Mesenchymal stem cell (in vitro differentiated cells and primary cell): ENCODE data around the gene BCKDHB.
A peak's percentile ranks its signal among the peaks of the same experiment; 100 is the strongest.

Experiments
- DNase-seq: peaks from one replicate; pipeline ENCODE4 v3.0.0-alpha.2; 2013
- H2AFZ ChIP-seq: one replicate; pipeline ENCODE4 v1.6.1; 2013; ENCODE audit warnings: low read depth, mild to moderate bottlenecking, control low read depth, inconsistent platforms, low read length, moderate library complexity
- H2AK5ac ChIP-seq: 2 replicates; pipeline ENCODE4 v1.6.1; 2013; ENCODE audit warnings: low read length, moderate library complexity, mild to moderate bottlenecking, inconsistent platforms; ENCODE audit not compliant: severe bottlenecking
- H2BK120ac ChIP-seq: one replicate; pipeline ENCODE4 v1.6.1; 2013; ENCODE audit warnings: low read depth, mild to moderate bottlenecking, inconsistent platforms, low read length, moderate library complexity
- H2BK12ac ChIP-seq, 2 experiments: one replicate each; pipeline ENCODE4 v1.6.1; 2013; ENCODE audit warnings: inconsistent platforms in 2 of 2, low read length in 2 of 2, mild to moderate bottlenecking in 2 of 2, moderate library complexity in 2 of 2, control low read depth in 1 of 2
- H2BK15ac ChIP-seq: one replicate; pipeline ENCODE4 v1.6.1; 2013; ENCODE audit warnings: mild to moderate bottlenecking, low read depth, inconsistent platforms; ENCODE audit not compliant: poor library complexity, severe bottlenecking
- H2BK5ac ChIP-seq: 2 replicates; pipeline ENCODE4 v1.6.1; 2013; ENCODE audit warnings: low read depth, mild to moderate bottlenecking, low read length, control low read depth, inconsistent platforms; ENCODE audit not compliant: poor library complexity, severe bottlenecking
- H3K14ac ChIP-seq, 2 experiments: one replicate each; pipeline ENCODE4 v1.6.1; 2013; ENCODE audit warnings: inconsistent platforms in 2 of 2, low read length in 2 of 2, control low read depth in 1 of 2, mild to moderate bottlenecking in 1 of 2, moderate library complexity in 1 of 2
- H3K18ac ChIP-seq, 2 experiments: one replicate each; pipeline ENCODE4 v1.6.1; 2013; ENCODE audit warnings: inconsistent platforms in 2 of 2, low read length in 2 of 2, control low read depth in 1 of 2, low read depth in 1 of 2, mild to moderate bottlenecking in 1 of 2
- H3K23ac ChIP-seq, 2 experiments: one replicate each; pipeline ENCODE4 v1.6.1; 2013; ENCODE audit warnings: inconsistent platforms in 2 of 2, low read length in 2 of 2, mild to moderate bottlenecking in 2 of 2, moderate library complexity in 2 of 2, control low read depth in 1 of 2
- H3K27ac ChIP-seq: 2 replicates; pipeline ENCODE4 v1.5.1; 2013; ENCODE audit warnings: mild to moderate bottlenecking, moderate library complexity, low read length, control low read depth, inconsistent platforms; ENCODE audit not compliant: poor library complexity, severe bottlenecking
- H3K27me3 ChIP-seq, 2 experiments: 2 replicates each; pipeline versions ENCODE4 v1.6.1 to v1.7.0; 2013; ENCODE audit warnings: low read length in 2 of 2, mild to moderate bottlenecking in 2 of 2, moderate library complexity in 2 of 2, control low read depth in 1 of 2, inconsistent platforms in 1 of 2; ENCODE audit not compliant: control insufficient read depth in 1 of 2, insufficient read depth in 1 of 2
- H3K36me3 ChIP-seq, 2 experiments: 2 replicates each; pipeline versions ENCODE4 v1.6.1 to v1.7.0; 2013; ENCODE audit warnings: low read length in 2 of 2, control low read depth in 1 of 2, inconsistent platforms in 1 of 2, low read depth in 1 of 2, mild to moderate bottlenecking in 1 of 2; ENCODE audit not compliant: insufficient read depth in 2 of 2, control insufficient read depth in 1 of 2
- H3K4ac ChIP-seq, 2 experiments: one replicate each; pipeline ENCODE4 v1.6.1; 2013; ENCODE audit warnings: inconsistent platforms in 2 of 2, low read length in 2 of 2, mild to moderate bottlenecking in 2 of 2, moderate library complexity in 2 of 2, control low read depth in 1 of 2, low read depth in 1 of 2
- H3K4me1 ChIP-seq: 2 replicates; pipeline ENCODE4 v1.6.1; 2013; ENCODE audit warnings: low read depth, low read length, control low read depth; ENCODE audit not compliant: control insufficient read depth, insufficient read depth
- H3K4me2 ChIP-seq: 2 replicates; pipeline ENCODE4 v1.6.1; 2013; ENCODE audit warnings: low read length, mild to moderate bottlenecking, inconsistent platforms; ENCODE audit not compliant: poor library complexity, severe bottlenecking
- H3K4me3 ChIP-seq, 2 experiments: 2 replicates each; pipeline versions ENCODE4 v1.5.1 to v1.7.0; 2013; ENCODE audit warnings: low read length in 2 of 2, mild to moderate bottlenecking in 2 of 2, control low read depth in 1 of 2, low read depth in 1 of 2; ENCODE audit not compliant: insufficient read depth in 1 of 2
- H3K79me1 ChIP-seq: replicated peaks from 2 replicates; pipeline ENCODE4 v1.6.1; 2013; ENCODE audit warnings: mild to moderate bottlenecking, control low read depth, low read length, inconsistent platforms; ENCODE audit not compliant: poor library complexity, severe bottlenecking
- H3K9ac ChIP-seq: 2 replicates; pipeline ENCODE4 v1.7.0; 2013; ENCODE audit warnings: mild to moderate bottlenecking, low read length, moderate library complexity
- H3K9me3 ChIP-seq: 2 replicates; pipeline ENCODE4 v1.7.0; 2013; ENCODE audit warnings: mild to moderate bottlenecking, low read length; ENCODE audit not compliant: control insufficient read depth
- H4K8ac ChIP-seq: one replicate; pipeline ENCODE4 v1.6.1; 2013; ENCODE audit warnings: inconsistent platforms, mild to moderate bottlenecking, low read length, moderate library complexity
- H4K91ac ChIP-seq: one replicate; pipeline ENCODE4 v1.6.1; 2013; ENCODE audit warnings: mild to moderate bottlenecking, low read length, inconsistent platforms
- WGBS: methylation state at CpG from one replicate; pipeline ENCODE4 v1.1.7; 2013; ENCODE audit warnings: mixed read lengths; 5-methylcytosine and 5-hydroxymethylcytosine counted together

The BCKDHB gene

DNA sequence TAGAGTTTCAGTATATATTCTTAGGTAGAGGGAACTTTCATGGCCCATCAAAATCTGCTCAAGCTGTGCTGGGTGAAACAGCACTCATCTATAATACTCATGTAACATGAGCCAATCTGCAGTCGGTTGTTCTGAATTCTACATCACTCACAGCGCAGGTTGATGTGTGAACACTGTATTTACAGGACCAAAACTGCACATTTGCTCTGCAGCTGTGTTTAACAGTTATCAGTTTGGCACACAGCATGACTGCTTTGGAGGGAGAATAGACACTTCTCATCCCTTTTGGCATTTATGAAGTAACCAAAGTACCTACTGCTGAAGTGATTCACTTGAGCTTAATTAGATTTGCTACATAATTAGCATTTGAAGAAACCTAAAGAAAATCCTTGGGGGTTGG is 225.1 kb downstream of the BCKDHB start:
- Histone ChIP-seq H2BK5ac (no peak overlapping the region), H3K4me1 (no peaks in the 10 kb centered on the region), H3K9me3 (no peaks in the 10 kb centered on the region), H3K79me1 (no peaks in the 10 kb centered on the region), H3K18ac (peak overlapping the region in 1 of 2 experiments; percentile 24), H3K23ac (no peak overlapping the region), H2AFZ (no peak overlapping the region), H3K27me3 (no peaks in the 10 kb centered on the region), H3K4me3 (no peak overlapping the region), H3K4me2 (no peak overlapping the region), H3K14ac (no peak overlapping the region), H2AK5ac (no peak overlapping the region), H3K27ac (no peak overlapping the region), H4K8ac (no peak overlapping the region), H3K4ac (no peak overlapping the region), H3K9ac (no peak overlapping the region), H2BK15ac (no peak overlapping the region), H2BK12ac (no peak overlapping the region), H3K36me3 (no peaks in the 10 kb centered on the region), H4K91ac (no peak overlapping the region), H2BK120ac (no peak overlapping the region)
- WGBS: 82% methylated on average over 2 of the region's 2 CpGs
- DNase-seq: no peak

- no peak overlapping the region for H2BK15ac ChIP-seq
- no peak overlapping the region for H3K9ac ChIP-seq
- no peak overlapping the region for H3K27ac ChIP-seq
- H2BK12ac ChIP-seq: no peak overlapping the region
- H2AK5ac ChIP-seq: no peak overlapping the region
- H4K91ac ChIP-seq: no peak overlapping the region
- no peak overlapping the region for H3K4ac ChIP-seq
- WGBS: 92% methylated on average over 2 of the region's 3 CpGs
- no peaks in the 10 kb centered on the region for H3K27me3 ChIP-seq
- no peak for DNase-seq
- H3K4me1 ChIP-seq: no peaks in the 10 kb centered on the region
- H3K36me3 ChIP-seq: no peaks in the 10 kb centered on the region
- no peak overlapping the region for H3K4me2 ChIP-seq
- no peak overlapping the region for H3K4me3 ChIP-seq
- H3K23ac ChIP-seq: no peak overlapping the region
- H2BK120ac ChIP-seq: no peak overlapping the region
- H2BK5ac ChIP-seq: no peak overlapping the region
- H3K18ac ChIP-seq: no peak overlapping the region
- H2AFZ ChIP-seq: no peak overlapping the region
- H3K79me1 ChIP-seq: no peaks in the 10 kb centered on the region
- no peak overlapping the region for H4K8ac ChIP-seq
- H3K14ac ChIP-seq: no peak overlapping the region
- no peaks in the 10 kb centered on the region for H3K9me3 ChIP-seq
Measured at GRCh38 chr6:80331974-80332373, 225.5 kb downstream of the BCKDHB start.

DNA sequence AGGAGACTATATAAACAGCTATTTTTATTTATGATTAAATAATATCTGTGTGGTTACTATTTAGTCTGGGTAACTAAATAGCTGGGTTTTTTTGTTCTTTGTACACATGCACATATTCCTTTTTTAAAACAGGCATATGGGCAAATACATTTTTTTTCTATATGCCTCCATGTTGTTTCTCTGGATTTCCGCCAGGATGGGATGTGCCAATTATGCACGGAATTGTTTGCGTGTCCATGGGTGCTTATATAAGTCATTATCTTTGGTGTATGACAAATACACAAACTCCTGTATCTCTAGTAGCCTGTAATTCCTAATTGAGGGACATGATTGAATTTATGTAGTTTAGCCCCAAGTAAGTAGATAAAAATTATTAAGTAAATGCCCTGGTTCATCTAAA is 226.9 kb downstream of the BCKDHB start:
- H2BK5ac ChIP-seq: no peak overlapping the region
- H3K27me3 ChIP-seq: no peaks in the 10 kb centered on the region
- H3K9ac ChIP-seq: no peak overlapping the region
- H3K9me3 ChIP-seq: no peaks in the 10 kb centered on the region
- no peak overlapping the region for H3K23ac ChIP-seq
- DNase-seq: no peak
- H3K4me2 ChIP-seq: no peak overlapping the region
- no peaks in the 10 kb centered on the region for H3K36me3 ChIP-seq
- H3K79me1 ChIP-seq: no peaks in the 10 kb centered on the region
- H3K14ac ChIP-seq: no peak overlapping the region
- no peaks in the 10 kb centered on the region for H3K4me1 ChIP-seq
- H2BK15ac ChIP-seq: no peak overlapping the region
- no peak overlapping the region for H3K4me3 ChIP-seq
- no peak overlapping the region for H4K8ac ChIP-seq
- no peak overlapping the region for H4K91ac ChIP-seq
- H2AFZ ChIP-seq: no peak overlapping the region
- H3K4ac ChIP-seq: no peak overlapping the region
- H2BK12ac ChIP-seq: no peak overlapping the region
- no peak overlapping the region for H3K27ac ChIP-seq
- no peak overlapping the region for H3K18ac ChIP-seq
- 40% methylated on average over 1 of the region's 3 CpGs for WGBS
- H2AK5ac ChIP-seq: no peak overlapping the region
- H2BK120ac ChIP-seq: no peak overlapping the region

- Histone ChIP-seq H2BK15ac (no peak overlapping the region), H3K4me2 (no peak overlapping the region), H3K36me3 (no peaks in the 10 kb centered on the region), H3K27ac (no peak overlapping the region), H3K4me1 (no peaks in the 10 kb centered on the region), H2AFZ (no peak overlapping the region), H2BK5ac (no peak overlapping the region), H3K79me1 (no peaks in the 10 kb centered on the region), H2BK12ac (no peak overlapping the region), H4K8ac (no peak overlapping the region), H3K27me3 (no peaks in the 10 kb centered on the region), H2BK120ac (no peak overlapping the region), H3K9ac (peak overlapping the region; percentile 58), H2AK5ac (no peak overlapping the region), H3K14ac (no peak overlapping the region), H3K23ac (no peak overlapping the region), H3K4ac (no peak overlapping the region), H3K18ac (no peak overlapping the region), H4K91ac (no peak overlapping the region), H3K9me3 (no peaks in the 10 kb centered on the region), H3K4me3 (peak overlapping the region in 1 of 2 experiments; percentile 49)
- DNase-seq: peak; percentile 45
- 50% methylated on average over 2 of the region's 6 CpGs for WGBS
Measured at GRCh38 chr6:80335121-80335531, 228.7 kb downstream of the BCKDHB start.
